Hepatocyte (in vitro differentiated cells): ENCODE measurements around the gene EEF1G. TPM values are rescaled to one million over a fixed set of nuclear protein-coding genes. Genes with fewer than 3 reads are reported as not detected.
"Not testable (repeated sequence)": the region's sequence is repeated elsewhere in the genome, so short reads cannot be mapped to it uniquely, and the experiment has no call there.

ENCODE experiments used
- DNase-seq: peaks from one replicate; pipeline ENCODE4 v3.0.0-alpha.2; 2016; ENCODE audit warnings: low spot score
- H2AFZ ChIP-seq: fragments of 200-600 bp; sonication (generic); 2 replicates; pipeline ENCODE4 v1.6.0; 2016; ENCODE audit warnings: antibody characterized with exemption, mild to moderate bottlenecking
- H3K27ac ChIP-seq: fragments of 200-600 bp; sonication (generic); 2 replicates; pipeline ENCODE4 v1.5.1; 2016; ENCODE audit warnings: mild to moderate bottlenecking
- H3K27me3 ChIP-seq: fragments of 200-600 bp; sonication (generic); 2 replicates; pipeline ENCODE4 v1.6.1; 2016
- H3K36me3 ChIP-seq: fragments of 200-600 bp; sonication (generic); replicated peaks from 2 replicates; pipeline ENCODE4 v1.5.1; 2016; ENCODE audit warnings: low read depth; ENCODE audit not compliant: insufficient read depth
- H3K4me1 ChIP-seq: fragments of 200-600 bp; sonication (generic); 2 replicates; pipeline ENCODE4 v1.5.1; 2016; ENCODE audit warnings: mild to moderate bottlenecking, moderate library complexity; ENCODE audit not compliant: insufficient read depth
- H3K4me2 ChIP-seq: fragments of 200-600 bp; sonication (generic); 2 replicates; pipeline ENCODE4 v1.6.0; 2016
- H3K4me3 ChIP-seq: fragments of 200-600 bp; sonication (generic); 2 replicates; pipeline ENCODE4 v1.5.1; 2016; ENCODE audit warnings: mild to moderate bottlenecking
- H3K79me2 ChIP-seq: fragments of 200-600 bp; sonication (generic); 2 replicates; pipeline ENCODE4 v1.6.0; 2017; ENCODE audit warnings: mild to moderate bottlenecking
- H3K9me2 ChIP-seq: fragments of 200-600 bp; sonication (generic); replicated peaks from 2 replicates; pipeline ENCODE4 v1.6.0; 2017; ENCODE audit warnings: mild to moderate bottlenecking; ENCODE audit not compliant: insufficient read depth
- H3K9me3 ChIP-seq: fragments of 200-600 bp; sonication (generic); 2 replicates; pipeline ENCODE4 v1.5.1; 2016; ENCODE audit warnings: low read depth, mild to moderate bottlenecking
- H4K20me1 ChIP-seq: fragments of 200-600 bp; sonication (generic); 2 replicates; pipeline ENCODE4 v1.6.0; 2016; ENCODE audit warnings: mild to moderate bottlenecking; ENCODE audit not compliant: insufficient read depth, poor library complexity, severe bottlenecking
- CTCF ChIP-seq: fragments of 200-600 bp; sonication (generic); IDR thresholded peaks from 2 replicates; pipeline ENCODE4 v1.5.1; 2016; ENCODE audit warnings: antibody characterized with exemption, mild to moderate bottlenecking; ENCODE audit not compliant: poor library complexity
- EZH2 ChIP-seq: fragments of 200-600 bp; sonication (generic); IDR thresholded peaks from 2 replicates; pipeline ENCODE4 v1.6.1; 2016; ENCODE audit warnings: antibody characterized with exemption, mild to moderate bottlenecking, borderline replicate concordance
- EZH2phosphoT487 ChIP-seq: fragments of 200-600 bp; sonication (generic); IDR thresholded peaks from one replicate; pipeline ENCODE4 v1.6.1; 2018; ENCODE audit warnings: antibody characterized with exemption, mild to moderate bottlenecking, low read depth, moderate library complexity; ENCODE audit not compliant: unreplicated experiment, severe bottlenecking
- WGBS: methylation state at CpG from one replicate; pipeline ENCODE4 v1.1.6; 2016; ENCODE audit warnings: low lambda C conversion rate; ENCODE audit errors: missing lambda C conversion rate; 5-methylcytosine and 5-hydroxymethylcytosine counted together
- polyA plus RNA-seq: library from polyadenylated mRNA; unstranded; fragments of >200 nt; fragmentation: Nextera tagmentation; extraction: Ambion mirVana; gene quantifications from 2 replicates; pipeline ENCODE4 v1.2.1, GENCODE V29; 2016
- total RNA-seq: library from RNA; depleted of rRNA; stranded (reverse); fragments of >200 nt; gene quantifications from 2 replicates; pipeline ENCODE4 v1.2.3, GENCODE V29; 2014

EEF1G gene
- total and polyA plus RNA-seq, 2 experiments from 2014 or later: 526 to 1,634 TPM

DNA sequence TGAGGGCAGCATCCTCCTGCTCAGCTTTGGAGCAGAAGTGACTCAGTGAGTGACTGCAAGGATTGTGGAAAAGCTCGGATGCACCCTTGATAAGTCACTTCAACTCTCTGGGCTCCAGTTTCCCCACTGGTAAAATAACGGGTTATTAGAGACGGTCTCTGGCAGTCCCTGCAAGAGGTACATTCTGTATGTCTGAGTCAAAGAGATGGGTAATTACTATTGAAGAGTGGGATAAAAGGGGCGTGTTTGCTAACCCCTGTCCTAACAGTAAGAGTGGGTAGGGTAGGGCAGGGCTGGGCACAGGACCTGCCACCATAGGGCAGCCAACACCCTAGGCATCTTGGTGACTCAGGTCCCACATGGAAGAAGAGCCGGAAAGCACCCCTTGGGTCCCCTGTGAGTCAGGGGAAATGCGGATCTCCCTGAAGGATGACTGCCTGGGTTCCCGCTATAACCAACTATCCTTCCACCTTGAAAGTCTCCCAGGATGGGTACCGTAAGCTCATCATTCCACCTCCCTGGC lies 19.8 kb downstream of the EEF1G start:
- H3K4me1 ChIP-seq: peaks cover 66% of the 10 kb centered on the region
- H3K79me2 ChIP-seq: peaks cover 5% of the 10 kb centered on the region
- no peak overlapping the region for H2AFZ ChIP-seq
- WGBS: 76% methylated on average over 8 of the region's 8 CpGs
- H3K4me3 ChIP-seq: no peak overlapping the region
- H3K9me3 ChIP-seq: no peaks in the 10 kb centered on the region
- no peaks in the 10 kb centered on the region for H3K9me2 ChIP-seq
- peak overlapping the region; percentile 99 for H3K27ac ChIP-seq
- no peaks in the 10 kb centered on the region for H3K27me3 ChIP-seq
- no peaks in the 10 kb centered on the region for H3K36me3 ChIP-seq
- TF ChIP-seq EZH2phosphoT487 (no peak), EZH2 (no peak), CTCF (no peak)
- H3K4me2 ChIP-seq: peak overlapping the region; percentile 71
- no peaks in the 10 kb centered on the region for H4K20me1 ChIP-seq
- DNase-seq: no peak

DNA sequence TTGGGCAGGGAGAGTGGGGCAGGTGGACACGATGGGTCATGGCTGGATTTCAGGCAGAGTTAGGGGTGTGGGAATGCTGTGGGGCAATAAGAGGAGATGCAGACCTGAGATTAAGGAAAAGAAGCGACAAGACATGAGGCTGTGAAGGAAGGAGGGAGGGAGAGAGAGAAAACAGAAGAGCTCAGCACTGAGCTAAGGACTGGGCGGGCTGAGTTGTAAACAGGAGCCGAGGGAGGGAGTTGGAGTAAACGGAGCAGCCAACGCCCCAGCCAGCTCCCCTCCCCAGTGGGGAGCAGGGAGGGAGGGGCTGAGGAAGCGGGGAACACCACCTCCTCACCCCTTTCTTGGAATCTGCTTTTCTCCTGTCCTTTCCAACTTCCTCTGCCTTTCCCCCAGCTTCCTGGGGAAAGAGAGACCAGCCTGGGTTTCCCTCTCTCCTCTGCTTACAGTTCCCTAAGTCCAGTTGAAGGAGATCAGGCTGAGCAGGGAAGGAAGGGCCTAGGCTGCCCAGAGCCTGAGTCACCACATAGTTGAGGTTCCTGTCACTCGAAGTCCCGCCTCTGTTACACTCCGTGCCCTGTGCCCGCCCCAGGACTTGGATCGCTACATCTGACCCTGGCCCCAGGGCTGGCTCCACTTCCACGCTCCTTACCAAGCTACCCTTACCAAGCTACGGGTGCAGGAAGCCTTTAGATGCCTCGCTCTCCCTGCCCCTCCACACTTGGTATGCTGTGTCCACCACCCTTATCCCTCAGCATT lies 20.4 kb downstream of the EEF1G start:
- TF ChIP-seq EZH2phosphoT487: no peak
- no peak for TF ChIP-seq CTCF
- no peak for TF ChIP-seq EZH2
- peak overlapping the region; percentile 71 for H3K4me2 ChIP-seq
- H2AFZ ChIP-seq: peak overlapping the region; percentile 35
- peaks cover 2% of the 10 kb centered on the region for H3K79me2 ChIP-seq
- H3K9me3 ChIP-seq: no peaks in the 10 kb centered on the region
- WGBS: 13% methylated on average over 14 of the region's 15 CpGs
- peak; percentile 93 for DNase-seq
- H3K4me1 ChIP-seq: peaks cover 72% of the 10 kb centered on the region
- H4K20me1 ChIP-seq: no peaks in the 10 kb centered on the region
- no peak overlapping the region for H3K4me3 ChIP-seq
- H3K27ac ChIP-seq: peak overlapping the region; percentile 99
- no peaks in the 10 kb centered on the region for H3K9me2 ChIP-seq
- H3K36me3 ChIP-seq: no peaks in the 10 kb centered on the region
- H3K27me3 ChIP-seq: no peaks in the 10 kb centered on the region

DNA sequence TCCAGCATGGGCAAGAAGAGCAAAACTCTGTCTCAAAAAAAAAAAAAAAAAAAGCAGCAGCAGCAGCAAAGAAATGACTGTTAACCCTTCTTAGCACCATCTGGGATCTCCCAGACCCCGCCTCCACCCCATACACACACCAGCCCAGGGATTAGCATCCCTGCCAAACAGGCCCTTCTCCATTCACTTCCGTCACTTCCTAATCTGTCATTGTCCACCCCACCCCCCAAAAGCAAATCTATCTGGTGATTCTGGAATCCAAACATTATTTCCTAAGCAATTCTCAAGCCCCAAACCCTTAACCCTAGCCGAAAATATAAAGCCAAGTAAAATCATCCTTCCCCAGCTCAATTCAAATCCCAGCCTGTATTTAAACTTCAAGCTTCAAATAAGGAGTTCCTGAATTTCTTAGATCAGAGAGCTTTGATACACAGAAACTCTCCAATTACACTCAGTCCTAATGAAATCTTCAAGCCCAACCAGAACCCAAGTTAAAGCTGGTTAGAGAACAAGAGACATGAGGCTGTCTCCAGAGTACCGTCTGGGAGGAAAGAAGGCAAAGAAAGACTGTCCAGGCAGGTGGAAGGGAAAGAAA lies 21.1 kb downstream of the EEF1G start:
- TF ChIP-seq CTCF (no peak), EZH2phosphoT487 (no peak), EZH2 (no peak)
- peak overlapping the region; percentile 21 for H2AFZ ChIP-seq
- H3K4me3 ChIP-seq: no peak overlapping the region
- H3K27me3 ChIP-seq: no peaks in the 10 kb centered on the region
- H3K4me1 ChIP-seq: peaks cover 79% of the 10 kb centered on the region
- no peaks in the 10 kb centered on the region for H4K20me1 ChIP-seq
- H3K9me2 ChIP-seq: no peaks in the 10 kb centered on the region
- H3K79me2 ChIP-seq: peaks cover 2% of the 10 kb centered on the region
- peak; percentile 50 for DNase-seq
- H3K27ac ChIP-seq: peak overlapping the region; percentile 99
- WGBS: 23% methylated on average over 4 of the region's 4 CpGs
- H3K4me2 ChIP-seq: peak overlapping the region; percentile 71
- no peaks in the 10 kb centered on the region for H3K9me3 ChIP-seq
- no peaks in the 10 kb centered on the region for H3K36me3 ChIP-seq

DNA sequence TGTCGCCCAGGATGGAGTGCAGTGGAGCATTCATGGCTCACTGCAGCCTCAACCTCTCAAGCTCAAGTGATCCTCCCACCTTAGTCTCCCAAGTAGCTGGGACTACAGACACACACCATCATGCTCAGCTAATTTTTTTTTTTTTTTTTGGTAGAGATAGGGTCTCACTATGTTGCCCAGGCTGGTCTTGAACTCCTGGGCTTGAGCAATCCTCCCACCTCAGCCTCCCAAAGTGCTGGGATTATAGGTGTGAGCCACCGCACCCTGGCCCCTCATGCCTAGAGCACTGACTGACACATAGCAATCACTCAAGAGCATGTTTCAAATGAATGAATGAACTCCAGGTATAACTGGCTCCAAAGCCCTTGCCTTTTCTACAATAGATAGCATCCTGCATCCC lies 23.2 kb downstream of the EEF1G start:
- Histone ChIP-seq H3K79me2 (peaks cover 11% of the 10 kb centered on the region), H3K4me1 (peaks cover 65% of the 10 kb centered on the region), H3K27ac (peak overlapping the region; percentile 99)
- WGBS: 100% methylated on average over 2 of the region's 2 CpGs
- H4K20me1 ChIP-seq, H2AFZ ChIP-seq, H3K9me3 ChIP-seq, H3K9me2 ChIP-seq, H3K36me3 ChIP-seq, H3K4me2 ChIP-seq, H3K27me3 ChIP-seq, H3K4me3 ChIP-seq, DNase-seq: not testable (repeated sequence)
